ENCODE measurements around the gene SEMA7A. TPM values are rescaled to one million over a fixed set of nuclear protein-coding genes. Genes with fewer than 3 reads are reported as not detected.
A peak's percentile ranks its signal among the peaks of the same experiment; 100 is the strongest.

SEMA7A gene
- total and polyA plus RNA-seq, 8 donors: 4.5 to 7.8 (median 5.9) TPM

- intact Hi-C loops (cut with DNase I): loop anchor here in 1 of 2 donors (5.0 kb wide), 1 partner anchor 379 kb away; no protein-coding TSS in a partner anchor
- H3K4me1 ChIP-seq: peaks cover 0 to 18% of the 10 kb centered on the region in 2 donors
Observed at GRCh38 chr15:74377831-74378766, 55.7 kb downstream of the SEMA7A start.

GRCh38 chr15:74376825-74377581 is 56.8 kb downstream of the SEMA7A start:
- Histone ChIP-seq H3K4me1 (peaks cover 0 to 10% of the 10 kb centered on the region in 2 donors), H3K36me3 (no peaks in the 10 kb centered on the region), H3K27me3 (peaks cover 0 to 10% of the 10 kb centered on the region in 2 donors), H3K27ac (no peak overlapping the region), H3K9me3 (no peaks in the 10 kb centered on the region), H3K4me3 (no peak overlapping the region)
- ATAC-seq (no peak), DNase-seq (no peak)
- TF ChIP-seq CTCF (IDR thresholded peaks at IDR 0.05): no peak
- intact Hi-C loops (cut with DNase I): loop anchor here in 1 of 2 donors (5.0 kb wide), 1 partner anchor 380 kb away; no protein-coding TSS in a partner anchor

More at GRCh38 chr15:74377831-74378766, 55.7 kb downstream of the SEMA7A start:
- Histone ChIP-seq H3K36me3 (no peaks in the 10 kb centered on the region), H3K9me3 (no peaks in the 10 kb centered on the region), H3K27me3 (peaks cover 0 to 1% of the 10 kb centered on the region in 2 donors), H3K4me3 (no peak overlapping the region), H3K27ac (no peak overlapping the region)
- no peak for ATAC-seq
- no peak for TF ChIP-seq CTCF (IDR thresholded peaks at IDR 0.05)
- no peak for DNase-seq

- no peaks in the 10 kb centered on the region for H3K9me3 ChIP-seq
- peaks cover 0 to 10% of the 10 kb centered on the region in 2 donors for H3K27me3 ChIP-seq
- no peak for ATAC-seq
- H3K27ac ChIP-seq: no peak overlapping the region
- no peak for TF ChIP-seq CTCF (IDR thresholded peaks at IDR 0.05)
- H3K36me3 ChIP-seq: no peaks in the 10 kb centered on the region
- DNase-seq: no peak
- H3K4me1 ChIP-seq: peaks cover 0 to 10% of the 10 kb centered on the region in 2 donors
- H3K4me3 ChIP-seq: no peak overlapping the region
- intact Hi-C loops (cut with DNase I): loop anchor here in 1 of 2 donors (5.0 kb wide), 1 partner anchor 381 kb away; no protein-coding TSS in a partner anchor
Observed at GRCh38 chr15:74376226-74376625, 57.5 kb downstream of the SEMA7A start.

GRCh38 chr15:74375303-74375693 is 58.5 kb downstream of the SEMA7A start:
- Histone ChIP-seq H3K4me1 (peaks cover 0 to 10% of the 10 kb centered on the region in 2 donors), H3K36me3 (no peaks in the 10 kb centered on the region), H3K27me3 (peaks cover 0 to 10% of the 10 kb centered on the region in 2 donors), H3K27ac (no peak overlapping the region), H3K4me3 (no peak overlapping the region), H3K9me3 (no peaks in the 10 kb centered on the region)
- DNase-seq (peak in 3 of 4 donors; percentile 51 to 77 (median 76)), ATAC-seq (peak; percentile 68)
- intact Hi-C loops (cut with DNase I): loop anchor here in 1 of 2 donors (5.0 kb wide), 1 partner anchor 382 kb away; no protein-coding TSS in a partner anchor
- peak; percentile 64 to 87 for TF ChIP-seq CTCF (IDR thresholded peaks at IDR 0.05)
